GM18508 (cell line): ENCODE data around the gene TICAM1.
"Not testable (repeated sequence)": the region's sequence is repeated elsewhere in the genome, so short reads cannot be mapped to it uniquely, and the experiment has no call there.

Experiments used
- ATAC-seq: cut with Tn5 transposase; IDR thresholded peaks from one replicate; pipeline ENCODE4 v1.9.1; 2021; ENCODE audit warnings: moderate number of reproducible peaks; ENCODE audit not compliant: insufficient read depth, unreplicated experiment

Gene TICAM1

GRCh38 chr19:4807188-4807587 is 24.3 kb downstream of the TICAM1 start:
- no peak for ATAC-seq

- ATAC-seq, result no peak
Measured at GRCh38 chr19:4806384-4806783, 25.1 kb downstream of the TICAM1 start.

DNA sequence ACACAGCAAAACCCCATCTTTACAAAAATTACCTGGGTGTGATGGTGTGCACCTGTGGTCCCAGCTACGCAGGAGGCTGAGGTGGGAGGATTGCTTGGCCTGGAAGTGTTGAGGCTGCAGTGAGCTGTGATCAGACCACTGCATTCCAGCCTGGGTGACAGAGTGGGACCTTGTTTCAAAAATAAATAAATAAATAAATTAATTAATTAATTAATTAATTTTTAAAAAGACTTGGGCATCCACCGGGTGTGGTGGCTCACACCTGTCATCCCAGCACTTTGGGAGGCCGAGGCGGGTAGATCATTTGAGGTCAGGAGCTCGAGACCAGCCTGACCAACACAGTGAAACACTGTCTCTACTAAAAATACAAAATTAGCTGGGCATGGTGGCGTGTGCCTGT is 26.4 kb downstream of the TICAM1 start:
- not testable (repeated sequence) for ATAC-seq

- no peak for ATAC-seq
Measured at GRCh38 chr19:4803736-4804695, 27.5 kb downstream of the TICAM1 start.

- no peak for ATAC-seq
Measured at GRCh38 chr19:4802711-4803110, 28.8 kb downstream of the TICAM1 start.

- ATAC-seq, result no peak
Measured at GRCh38 chr19:4801085-4801619, 30.4 kb downstream of the TICAM1 start.

DNA sequence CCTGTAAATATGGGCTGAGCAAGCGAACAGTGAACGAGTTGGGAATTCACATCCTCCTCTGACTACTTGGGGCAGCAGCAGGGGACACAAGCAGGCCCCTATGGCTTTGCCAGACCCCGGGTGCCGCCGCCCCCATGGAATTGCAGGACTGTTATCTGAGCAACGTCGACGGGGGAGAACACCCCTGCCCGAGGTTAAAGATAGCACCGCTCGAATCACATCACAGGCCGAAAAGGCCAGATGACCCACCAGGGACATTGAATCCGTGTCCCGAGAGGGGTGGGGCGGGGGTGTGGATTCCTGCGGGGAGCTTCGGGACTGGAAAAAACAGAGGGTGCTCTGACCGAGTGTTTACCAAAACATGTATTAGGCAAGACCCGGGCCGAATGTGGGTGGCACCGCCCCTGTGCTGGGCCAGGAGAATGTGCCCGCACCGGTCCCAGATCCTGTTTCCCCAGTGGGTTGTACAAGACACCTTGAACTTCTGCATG is 30.9 kb downstream of the TICAM1 start:
- no peak for ATAC-seq

DNA sequence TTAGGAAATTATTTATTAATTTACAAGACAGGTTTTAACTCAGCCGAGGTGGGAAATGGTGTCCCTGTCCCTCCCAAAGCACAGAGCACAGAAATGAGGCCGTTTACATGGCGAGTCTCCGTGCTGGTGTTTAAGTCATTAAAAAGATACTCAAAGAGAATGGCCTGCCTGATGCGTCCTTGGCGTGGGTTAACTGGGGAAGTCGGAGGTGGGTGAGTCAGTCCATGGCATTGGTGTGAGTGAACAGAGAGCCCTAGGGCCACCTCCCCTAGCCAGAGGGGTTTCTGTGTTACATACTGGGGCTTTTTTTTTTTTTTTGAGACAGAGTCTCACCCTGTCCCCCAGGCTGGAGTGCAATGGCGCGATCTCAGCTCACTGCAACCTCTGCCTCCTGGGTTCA is 36.1 kb downstream of the TICAM1 start:
- no peak for ATAC-seq

- no peak for ATAC-seq
Measured at GRCh38 chr19:4794971-4795370, 36.5 kb downstream of the TICAM1 start.

- not testable (repeated sequence) for ATAC-seq
Measured at GRCh38 chr19:4793278-4793677, 38.2 kb downstream of the TICAM1 start.

GRCh38 chr19:4792866-4793195 is 38.7 kb downstream of the TICAM1 start:
- ATAC-seq, result not testable (repeated sequence)

GRCh38 chr19:4792019-4792865 is 39.3 kb downstream of the TICAM1 start:
- not testable (repeated sequence) for ATAC-seq

DNA sequence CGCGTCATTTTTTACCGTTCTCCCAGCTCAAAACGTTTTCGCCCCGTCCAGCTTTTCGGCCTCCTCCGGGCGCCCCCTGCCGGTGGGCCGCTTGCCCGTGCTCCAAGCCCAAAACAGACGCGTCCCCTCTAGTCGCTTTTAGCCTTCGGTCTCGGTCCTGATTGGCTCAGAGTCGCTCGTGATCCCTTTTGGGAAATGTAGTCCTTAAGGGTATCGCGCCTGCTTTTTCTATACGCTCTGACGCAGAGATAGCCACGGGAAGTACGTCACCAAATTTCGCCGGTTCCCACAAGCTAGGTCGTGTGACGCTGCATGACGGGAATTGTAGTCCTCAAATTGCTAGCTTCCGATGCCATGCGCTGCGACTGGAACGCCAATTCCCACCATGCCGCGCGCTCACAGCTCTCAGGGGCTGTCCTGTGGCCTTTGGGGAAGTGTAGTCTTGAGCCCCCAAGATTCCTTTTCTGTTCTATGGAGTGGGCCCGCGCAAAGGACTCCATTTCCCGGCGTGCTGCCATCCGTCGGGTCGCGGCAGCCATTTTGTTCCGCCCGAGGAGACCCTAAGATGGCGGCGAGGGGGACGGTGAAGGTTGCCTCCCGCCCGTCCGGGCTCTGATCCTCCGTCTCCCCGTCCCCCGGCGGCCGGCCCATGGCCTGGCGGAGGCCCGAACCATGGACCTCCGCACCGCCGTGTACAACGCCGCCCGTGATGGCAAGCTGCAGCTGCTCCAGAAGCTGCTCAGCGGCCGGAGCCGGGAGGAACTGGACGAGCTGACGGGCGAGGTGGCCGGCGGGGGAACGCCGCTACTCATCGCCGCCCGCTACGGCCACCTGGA is 40.1 kb downstream of the TICAM1 start, which contains the start of gene FEM1A:
FEM1A (plus strand) TSS at position 552 of the 836 bp plus-strand sequence; CDS start at position 673, 121 bp downstream.
- ATAC-seq, result peak; percentile 93

GRCh38 chr19:4786412-4787016 is 45.0 kb downstream of the TICAM1 start:
- not testable (repeated sequence) for ATAC-seq

- ATAC-seq, result no peak
Measured at GRCh38 chr19:4781801-4782200, 49.7 kb downstream of the TICAM1 start.

DNA sequence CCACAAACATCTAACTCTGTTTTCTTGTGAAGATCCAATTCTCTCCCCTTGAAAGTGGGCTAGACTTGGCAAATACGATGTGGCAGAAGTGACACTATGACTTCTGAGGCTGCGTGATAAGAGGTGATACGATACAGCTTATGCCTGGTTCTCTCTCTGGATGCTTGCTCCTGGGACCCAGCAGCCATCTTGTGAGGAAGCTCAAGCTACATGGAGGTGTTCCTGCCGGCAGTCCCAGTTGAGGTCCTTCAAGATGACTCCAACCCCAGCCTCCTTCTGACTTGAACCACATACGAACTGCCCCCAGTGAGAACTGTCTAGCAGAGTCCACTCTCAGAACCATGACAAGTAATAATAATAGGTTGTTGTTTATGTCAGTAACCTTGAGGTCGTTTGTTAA is 50.7 kb downstream of the TICAM1 start:
- ATAC-seq, result no peak

GRCh38 chr19:4778124-4778523 is 53.4 kb downstream of the TICAM1 start:
- not testable (repeated sequence) for ATAC-seq

DNA sequence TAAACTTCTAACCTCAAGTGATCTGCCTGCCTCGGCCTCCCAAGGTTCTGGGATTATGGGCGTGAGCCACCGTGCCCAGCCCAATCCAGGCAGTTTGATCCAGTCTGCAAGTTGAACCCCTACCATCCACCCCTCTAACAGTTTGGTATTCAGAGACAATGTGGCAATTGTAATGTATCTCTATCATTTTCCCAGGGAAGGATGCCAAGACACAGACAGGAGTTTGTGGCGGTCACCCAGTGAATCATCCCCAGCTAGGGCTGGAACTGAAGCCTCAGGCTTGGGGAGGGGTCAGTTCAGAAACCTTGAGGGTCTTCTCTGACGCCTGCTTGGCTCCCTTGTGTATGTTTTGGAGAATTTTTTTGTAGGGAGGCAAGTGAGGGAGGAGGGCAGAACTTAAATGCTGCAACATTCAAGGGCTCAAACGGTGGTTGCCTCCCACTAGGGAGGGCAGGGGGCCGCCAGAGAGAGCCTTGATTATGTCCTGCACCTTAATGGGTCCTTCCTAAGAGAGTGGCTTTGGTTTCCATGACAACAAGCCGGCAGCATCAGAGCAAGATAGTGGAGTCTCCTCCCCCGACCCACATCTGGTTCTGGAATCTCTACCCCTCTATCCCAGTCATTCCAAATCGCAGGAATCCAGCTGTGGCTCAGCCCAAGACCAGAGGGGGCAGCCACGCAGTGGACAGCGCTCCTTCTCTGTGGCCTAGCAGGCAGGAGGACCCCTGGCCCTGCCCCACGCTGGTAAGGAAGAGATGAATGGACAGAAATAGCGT is 54.9 kb downstream of the TICAM1 start:
- ATAC-seq, result no peak
